ENCODE data around the gene AP1S1. TPM values are rescaled to one million over a fixed set of nuclear protein-coding genes. Genes with fewer than 3 reads are reported as not detected.
"Not testable (repeated sequence)": the region's sequence is repeated elsewhere in the genome, so short reads cannot be mapped to it uniquely, and the experiment has no call there.

AP1S1 gene
- total and polyA plus RNA-seq, 9 of the 15 experiments (the other 6 are each of a cell fraction or from before 2014, with no cell fraction given) = 4.4 to 149 (median 89.4) TPM

- peak; percentile 40 for TF ChIP-seq ZNF121 (CRISPR knock-in tag; conservative IDR thresholded peaks at IDR 0.05)
- TF ChIP-seq, protein P1, sequence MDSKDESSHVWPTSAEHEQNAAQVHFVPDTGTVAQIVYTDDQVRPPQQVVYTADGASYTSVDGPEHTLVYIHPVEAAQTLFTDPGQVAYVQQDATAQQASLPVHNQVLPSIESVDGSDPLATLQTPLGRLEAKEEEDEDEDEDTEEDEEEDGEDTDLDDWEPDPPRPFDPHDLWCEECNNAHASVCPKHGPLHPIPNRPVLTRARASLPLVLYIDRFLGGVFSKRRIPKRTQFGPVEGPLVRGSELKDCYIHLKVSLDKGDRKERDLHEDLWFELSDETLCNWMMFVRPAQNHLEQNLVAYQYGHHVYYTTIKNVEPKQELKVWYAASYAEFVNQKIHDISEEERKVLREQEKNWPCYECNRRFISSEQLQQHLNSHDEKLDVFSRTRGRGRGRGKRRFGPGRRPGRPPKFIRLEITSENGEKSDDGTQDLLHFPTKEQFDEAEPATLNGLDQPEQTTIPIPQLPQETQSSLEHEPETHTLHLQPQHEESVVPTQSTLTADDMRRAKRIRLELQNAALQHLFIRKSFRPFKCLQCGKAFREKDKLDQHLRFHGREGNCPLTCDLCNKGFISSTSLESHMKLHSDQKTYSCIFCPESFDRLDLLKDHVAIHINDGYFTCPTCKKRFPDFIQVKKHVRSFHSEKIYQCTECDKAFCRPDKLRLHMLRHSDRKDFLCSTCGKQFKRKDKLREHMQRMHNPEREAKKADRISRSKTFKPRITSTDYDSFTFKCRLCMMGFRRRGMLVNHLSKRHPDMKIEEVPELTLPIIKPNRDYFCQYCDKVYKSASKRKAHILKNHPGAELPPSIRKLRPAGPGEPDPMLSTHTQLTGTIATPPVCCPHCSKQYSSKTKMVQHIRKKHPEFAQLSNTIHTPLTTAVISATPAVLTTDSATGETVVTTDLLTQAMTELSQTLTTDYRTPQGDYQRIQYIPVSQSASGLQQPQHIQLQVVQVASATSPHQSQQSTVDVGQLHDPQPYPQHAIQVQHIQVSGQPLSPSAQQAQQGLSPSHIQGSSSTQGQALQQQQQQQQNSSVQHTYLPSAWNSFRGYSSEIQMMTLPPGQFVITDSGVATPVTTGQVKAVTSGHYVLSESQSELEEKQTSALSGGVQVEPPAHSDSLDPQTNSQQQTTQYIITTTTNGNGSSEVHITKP (IDR thresholded peaks at IDR 0.05; ENCODE audit: partially characterized antibody) = peak; percentile 43
- peak; percentile 17 for TF ChIP-seq RBM25 (IDR thresholded peaks at IDR 0.05; ENCODE audit: low read depth, low read length, severe bottlenecking)
- H3K9me3 ChIP-seq (replicated peaks; ENCODE audit: control insufficient read depth, insufficient read depth, low read depth, low read length); H4K20me1 ChIP-seq (replicated peaks; ENCODE audit: control insufficient read depth, insufficient read depth, low read length); H3K4me2 ChIP-seq (ENCODE audit: insufficient read depth, low read length); DNase-seq (ENCODE audit: extremely low read depth in 1 of 4, low spot score in 3 of 4); CTCF ChIA-PET (ENCODE audit: low intra/inter-chr PET ratio); H3K4me3 ChIP-seq; H3K9me1 ChIP-seq (ENCODE audit: control insufficient read depth, insufficient read depth, low read length); FAIRE-seq; intact Hi-C loops (cut with micrococcal nuclease); H3K9ac ChIP-seq (ENCODE audit: insufficient read depth in 1 of 2, low read depth in 2 of 2, low read length in 2 of 2); H3K27me3 ChIP-seq (ENCODE audit: control insufficient read depth in 2 of 2, insufficient read depth in 2 of 2, low read length in 2 of 2); BruUV-seq (replicated peaks); H3K27ac ChIP-seq (ENCODE audit: extremely low read depth, low read depth, low read length); in situ Hi-C loops (cut with MboI); H3K36me3 ChIP-seq (ENCODE audit: control insufficient read depth, insufficient read depth, low read length); H3K79me2 ChIP-seq (ENCODE audit: control insufficient read depth, insufficient read depth, low read length); ATAC-seq: not testable (repeated sequence)
- WGBS (ENCODE audit: insufficient coverage, low coverage, missing lambda C conversion rate) = 63% methylated on average over 17 of the region's 18 CpGs
- POLR2A ChIA-PET = interaction anchor here (0.6 to 3.1 kb wide), 5 partner anchors 9 to 59 kb away, joined by 3 to 13 read pairs (median 3); partner anchors contain the start of genes AP1S1 and TRIM56
- Histone ChIP-seq H3K4me1 (replicated peaks in 1 of 2; ENCODE audit: control insufficient read depth in 2 of 2, insufficient read depth in 2 of 2, low read length in 2 of 2) (peaks cover 21 to 32% of the 10 kb centered on the region in 2 experiments), H2AFZ (ENCODE audit: low read depth, low read length) (peak overlapping the region; percentile 61; the same call in 1 of the 2 replicates)
Observed at GRCh38 chr7:101132626-101133600, 21.4 kb upstream of the AP1S1 start.
